GM23338 (cell line): ENCODE results near the gene GRID1. TPM values are rescaled to one million over a fixed set of nuclear protein-coding genes. Genes with fewer than 3 reads are reported as not detected.

ENCODE experiments used
- CREB1 ChIP-seq: fragments of 250-450 bp; sonication (Bioruptor Pico); IDR thresholded peaks from 2 replicates; pipeline ENCODE4 v1.5.0; 2020; ENCODE audit warnings: low read depth, mild to moderate bottlenecking, moderate library complexity
- ETS1 ChIP-seq: IDR thresholded peaks from 2 replicates; pipeline ENCODE4 v1.6.1; 2016; ENCODE audit warnings: antibody characterized with exemption
- EZH2 ChIP-seq: fragments of 200-600 bp; sonication (generic); IDR thresholded peaks from one replicate; pipeline ENCODE4 v1.8.0; 2017; ENCODE audit warnings: antibody characterized with exemption, mild to moderate bottlenecking, low read depth; ENCODE audit not compliant: unreplicated experiment
- JUNB ChIP-seq: IDR thresholded peaks from one replicate; pipeline ENCODE4 v1.6.1; 2016; ENCODE audit warnings: antibody characterized with exemption; ENCODE audit not compliant: unreplicated experiment
- NANOG ChIP-seq: IDR thresholded peaks from 2 replicates; pipeline ENCODE4 v1.6.1; 2016; ENCODE audit warnings: antibody characterized with exemption, borderline replicate concordance
- POLR2AphosphoS5 ChIP-seq: IDR thresholded peaks from 2 replicates; pipeline ENCODE4 v1.6.1; 2016; ENCODE audit warnings: antibody characterized with exemption, low read depth
- STAT1 ChIP-seq: IDR thresholded peaks from one replicate; pipeline ENCODE4 v1.6.1; 2016; ENCODE audit warnings: antibody characterized with exemption; ENCODE audit not compliant: unreplicated experiment
- ZNF114 ChIP-seq: fragments of 250-450 bp; sonication (Bioruptor Pico); IDR thresholded peaks from 2 replicates; pipeline ENCODE4 v1.5.0; 2020; ENCODE audit warnings: mild to moderate bottlenecking, moderate library complexity
- ZNF331 ChIP-seq: fragments of 250-450 bp; sonication (Bioruptor Pico); IDR thresholded peaks from 2 replicates; pipeline ENCODE4 v1.5.0; 2020; ENCODE audit warnings: low read depth, mild to moderate bottlenecking, moderate library complexity
- ZNF462 ChIP-seq: fragments of 250-450 bp; sonication (Bioruptor Pico); IDR thresholded peaks from 2 replicates; pipeline ENCODE4 v1.5.0; 2020; ENCODE audit warnings: mild to moderate bottlenecking, moderate library complexity
- polyA plus RNA-seq: library from polyadenylated mRNA; unstranded; fragments of >200 nt; fragmentation: Nextera tagmentation; extraction: Ambion mirVana; gene quantifications from 2 replicates; pipeline ENCODE4 v1.2.1, GENCODE V29; 2016
- total RNA-seq: library from RNA; depleted of rRNA; stranded (reverse); fragments of >200 nt; shearing (Covaris generic); gene quantifications from 2 replicates; pipeline ENCODE4 v1.2.3, GENCODE V29; 2014

GRID1 gene
- total and polyA plus RNA-seq, 2 experiments from 2014 or later: 0.14 to 0.15 TPM

- TF ChIP-seq ZNF462 (CRISPR knock-in tag) (no peak), POLR2AphosphoS5 (no peak), JUNB (no peak), ETS1 (no peak), EZH2 (no peak), ZNF331 (CRISPR knock-in tag) (no peak), ZNF114 (no peak), CREB1 (CRISPR knock-in tag) (no peak), STAT1 (no peak), NANOG (no peak)
Observed at GRCh38 chr10:86293396-86293791, 73.2 kb downstream of the GRID1 start (continued).
